K562 (cell line): ENCODE measurements around the gene CDNF. TPM values are rescaled to one million over a fixed set of nuclear protein-coding genes. Genes with fewer than 3 reads are reported as not detected.

ENCODE experiments used
- JUND ChIP-seq, 2 experiments: IDR thresholded peaks; 2 replicates in 1 of 2; 3 replicates in 1 of 2; pipeline ENCODE4 v1.6.1; 2011; ENCODE audit warnings: borderline replicate concordance in 2 of 2, low read depth in 2 of 2, low read length in 2 of 2, improper control_type of control experiment in 1 of 2, missing biosample characterization in 1 of 2, missing genetic modification characterization in 1 of 2, missing genetic modification reagents in 1 of 2
- SIN3A ChIP-seq, 2 experiments: fragments of 150-350 bp in 1 of 2; IDR thresholded peaks; 2 replicates each; pipeline ENCODE4 v1.6.1; 2011 to 2016; ENCODE audit warnings: borderline replicate concordance in 2 of 2, low read depth in 2 of 2, low read length in 2 of 2, mild to moderate bottlenecking in 2 of 2, moderate library complexity in 2 of 2; ENCODE audit not compliant: control insufficient read depth in 1 of 2
- TBP ChIP-seq: optimal IDR thresholded peaks from 2 replicates; pipeline ENCODE3; 2011; ENCODE audit warnings: low read depth, low read length, improper control_type of control experiment
- U2AF1 ChIP-seq: fragments of 200-400 bp; formaldehyde crosslinking; optimal IDR thresholded peaks from 2 replicates; pipeline ENCODE3; 2017; ENCODE audit warnings: mild to moderate bottlenecking, low read depth, low read length, moderate library complexity
- UBTF ChIP-seq, 2 experiments: IDR thresholded peaks; 2 replicates each; pipeline ENCODE4 v1.6.1; 2012; ENCODE audit warnings: improper control_type of control experiment in 2 of 2, low read depth in 2 of 2, low read length in 2 of 2, borderline replicate concordance in 1 of 2
- ZNF280A ChIP-seq: fragments of 450-650 bp; IDR thresholded peaks from 2 replicates; pipeline ENCODE4 v1.6.1; 2018; ENCODE audit warnings: mild to moderate bottlenecking, low read depth; ENCODE audit not compliant: partially characterized antibody
- ZNF76 ChIP-seq: fragments of 250-450 bp; sonication (Bioruptor Pico); IDR thresholded peaks from 2 replicates; pipeline ENCODE4 v1.4.0; 2020; ENCODE audit warnings: mild to moderate bottlenecking, moderate library complexity, borderline replicate concordance
- polyA plus RNA-seq, 8 experiments: library from polyadenylated mRNA; depleted of rRNA in 4 of 8; stranded (reverse) in 5 of 8; unstranded in 3 of 8; fragments of >200 nt; fragmentation: Nextera tagmentation in 2 of 8; fragmentation: Illumina TruSeq in 1 of 8; extraction: Ambion mirVana in 2 of 8; extraction: Trizol in 1 of 8; gene quantifications; 2 replicates each; pipeline versions ENCODE4 v1.2.1 to v1.2.3, GENCODE V29; 2011 to 2014; ENCODE audit warnings: inconsistent platforms in 1 of 8, missing spikeins in 1 of 8
- total RNA-seq, 7 experiments: library from RNA; depleted of rRNA in 6 of 7; stranded (reverse); fragments of >200 nt in 6 of 7; fragmentation: Illumina TruSeq in 2 of 7; extraction: Trizol in 2 of 7; gene quantifications; 2 replicates each; pipeline versions ENCODE4 v1.2.1 to v1.2.3, GENCODE V29; 2011 to 2021; ENCODE audit warnings: low replicate concordance in 1 of 7
- TF ChIP-seq, protein P1 (sequence below): fragments of 450-650 bp; formaldehyde crosslinking; IDR thresholded peaks from 2 replicates; pipeline ENCODE4 v1.4.0; 2020; ENCODE audit warnings: mild to moderate bottlenecking, moderate library complexity
- TF ChIP-seq, protein P2 (sequence below): fragments of 450-650 bp; IDR thresholded peaks from 2 replicates; pipeline ENCODE4 v1.6.1; 2016; ENCODE audit warnings: antibody characterized with exemption
- TF ChIP-seq, protein P3 (sequence below): sonication (generic); formaldehyde crosslinking; IDR thresholded peaks from 2 replicates; pipeline ENCODE4 v1.8.0; 2023; ENCODE audit warnings: mild to moderate bottlenecking, missing genetic modification reagents

The CDNF gene
- total and polyA plus RNA-seq, 9 of the 15 experiments (the other 6 are each of a cell fraction or from before 2014, with no cell fraction given): 0.18 to 1.6 (median 0.61) TPM

DNA sequence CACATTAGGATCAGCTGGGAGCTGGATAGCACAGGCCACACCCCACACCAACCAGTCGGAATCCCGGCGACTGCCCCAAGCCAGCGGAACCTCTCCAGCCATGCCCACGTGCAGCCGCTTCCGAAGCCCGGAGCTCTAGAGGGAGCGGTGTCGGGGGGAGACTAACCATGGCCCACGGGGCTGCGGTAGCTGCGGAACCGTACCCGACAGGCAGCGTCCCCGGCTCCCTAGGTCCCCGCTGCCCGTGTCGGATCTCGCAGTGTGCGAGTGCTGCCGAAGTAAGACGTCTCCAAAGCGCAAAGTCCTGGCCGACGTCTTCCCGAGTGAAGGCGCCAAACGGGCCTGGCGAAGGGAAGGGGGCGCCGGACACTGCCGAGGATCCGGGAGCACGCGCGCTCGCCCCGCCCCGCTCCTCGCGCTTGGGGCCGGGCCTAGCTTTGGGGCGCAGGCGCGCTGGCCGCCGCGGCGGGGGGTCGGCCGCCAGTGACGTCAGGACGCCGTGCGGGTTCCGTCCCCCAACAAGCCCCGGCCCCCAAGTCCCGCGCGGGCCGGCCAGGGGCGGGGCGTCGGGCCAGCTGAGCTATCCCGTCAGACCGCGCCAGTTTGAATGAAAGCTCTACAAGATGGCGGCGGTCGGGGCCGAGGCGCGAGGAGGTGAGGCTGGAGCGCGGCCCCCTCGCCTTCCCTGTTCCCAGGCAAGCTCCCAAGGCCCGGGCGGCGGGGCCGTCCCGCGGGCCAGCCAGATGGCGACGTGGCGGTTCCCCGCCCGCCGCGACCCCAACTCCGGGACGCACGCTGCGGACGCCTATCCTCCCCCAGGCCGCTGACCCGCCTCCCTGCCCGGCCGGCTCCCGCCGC, 40.7 kb upstream of the CDNF start, which contains the start of gene SUV39H2 (continued):
- TF ChIP-seq, protein P1, sequence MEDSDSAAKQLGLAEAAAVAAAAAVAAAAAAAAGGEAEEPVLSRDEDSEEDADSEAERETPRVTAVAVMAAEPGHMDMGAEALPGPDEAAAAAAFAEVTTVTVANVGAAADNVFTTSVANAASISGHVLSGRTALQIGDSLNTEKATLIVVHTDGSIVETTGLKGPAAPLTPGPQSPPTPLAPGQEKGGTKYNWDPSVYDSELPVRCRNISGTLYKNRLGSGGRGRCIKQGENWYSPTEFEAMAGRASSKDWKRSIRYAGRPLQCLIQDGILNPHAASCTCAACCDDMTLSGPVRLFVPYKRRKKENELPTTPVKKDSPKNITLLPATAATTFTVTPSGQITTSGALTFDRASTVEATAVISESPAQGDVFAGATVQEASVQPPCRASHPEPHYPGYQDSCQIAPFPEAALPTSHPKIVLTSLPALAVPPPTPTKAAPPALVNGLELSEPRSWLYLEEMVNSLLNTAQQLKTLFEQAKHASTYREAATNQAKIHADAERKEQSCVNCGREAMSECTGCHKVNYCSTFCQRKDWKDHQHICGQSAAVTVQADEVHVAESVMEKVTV (CRISPR knock-in tag): 0 out of 2 replicates have a peak, but pooled peaks have one; percentile 2
- TF ChIP-seq ZNF280A (no peak), JUND (IDR thresholded peaks at IDR 0.05; ENCODE audit: borderline replicate concordance, low read depth, low read length) (peak; percentile 41), JUND (tag; IDR thresholded peaks at IDR 0.05; ENCODE audit: borderline replicate concordance, low read depth, low read length) (no peak; the same call in 2 of the 3 replicates), ZNF76 (CRISPR knock-in tag) (peak; percentile 33; the same call in 1 of the 2 replicates), TBP (peak; percentile 67), U2AF1 (peak; percentile 67), UBTF (IDR thresholded peaks at IDR 0.05; ENCODE audit: borderline replicate concordance in 1 of 2, low read depth in 2 of 2, low read length in 2 of 2) (peak; percentile 56 to 84; a peak in 1 of 4 replicates), SIN3A (IDR thresholded peaks at IDR 0.05; ENCODE audit: borderline replicate concordance in 2 of 2, control insufficient read depth in 1 of 2, low read depth in 2 of 2, low read length in 2 of 2) (peak; percentile 90 to 94)
- TF ChIP-seq, protein P2, sequence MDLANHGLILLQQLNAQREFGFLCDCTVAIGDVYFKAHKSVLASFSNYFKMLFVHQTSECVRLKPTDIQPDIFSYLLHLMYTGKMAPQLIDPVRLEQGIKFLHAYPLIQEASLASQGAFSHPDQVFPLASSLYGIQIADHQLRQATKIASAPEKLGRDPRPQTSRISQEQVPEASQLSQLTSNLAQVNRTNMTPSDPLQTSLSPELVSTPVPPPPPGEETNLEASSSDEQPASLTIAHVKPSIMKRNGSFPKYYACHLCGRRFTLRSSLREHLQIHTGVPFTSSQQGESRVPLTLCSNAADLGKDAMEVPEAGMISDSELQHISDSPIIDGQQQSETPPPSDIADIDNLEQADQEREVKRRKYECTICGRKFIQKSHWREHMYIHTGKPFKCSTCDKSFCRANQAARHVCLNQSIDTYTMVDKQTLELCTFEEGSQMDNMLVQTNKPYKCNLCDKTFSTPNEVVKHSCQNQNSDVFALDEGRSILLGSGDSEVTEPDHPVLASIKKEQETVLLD: no peak
- TF ChIP-seq, protein P3, sequence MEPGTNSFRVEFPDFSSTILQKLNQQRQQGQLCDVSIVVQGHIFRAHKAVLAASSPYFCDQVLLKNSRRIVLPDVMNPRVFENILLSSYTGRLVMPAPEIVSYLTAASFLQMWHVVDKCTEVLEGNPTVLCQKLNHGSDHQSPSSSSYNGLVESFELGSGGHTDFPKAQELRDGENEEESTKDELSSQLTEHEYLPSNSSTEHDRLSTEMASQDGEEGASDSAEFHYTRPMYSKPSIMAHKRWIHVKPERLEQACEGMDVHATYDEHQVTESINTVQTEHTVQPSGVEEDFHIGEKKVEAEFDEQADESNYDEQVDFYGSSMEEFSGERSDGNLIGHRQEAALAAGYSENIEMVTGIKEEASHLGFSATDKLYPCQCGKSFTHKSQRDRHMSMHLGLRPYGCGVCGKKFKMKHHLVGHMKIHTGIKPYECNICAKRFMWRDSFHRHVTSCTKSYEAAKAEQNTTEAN (CRISPR knock-in tag): no peak
